K562 (cell line): ENCODE results near the gene KRT81. TPM values are rescaled to one million over a fixed set of nuclear protein-coding genes. Genes with fewer than 3 reads are reported as not detected.
A peak's percentile ranks its signal among the peaks of the same experiment; 100 is the strongest.
"Not testable (repeated sequence)": the region's sequence is repeated elsewhere in the genome, so short reads cannot be mapped to it uniquely, and the experiment has no call there.

Experiments used
- ATAC-seq: fragments of 200-7000 bp; cut with Tn5 transposase; 3 replicates; pipeline ENCODE4 v1.9.1; 2020; ENCODE audit warnings: moderate library complexity
- BruUV-seq: library from RNA; stranded (reverse); fragments of 400-500 nt; replicated peaks from 2 replicates; lab custom pipeline; 2021; lab: Mats Ljungman, UMichigan
- CTCF ChIA-PET: fragments of 300-600 bp; formaldehyde crosslinking; extraction: SDS; loops from one replicate; lab custom pipeline; 2021; ENCODE audit warnings: low intra/inter-chr PET ratio; lab: Yijun Ruan, JAX
- POLR2A ChIA-PET: fragments of 300-600, 350-650 bp; sonication (Branson Sonifier 250); formaldehyde crosslinking; extraction: SDS; loops from one replicate; lab custom pipeline; 2021; ENCODE audit warnings: antibody characterized with exemption, inconsistent platforms; lab: Yijun Ruan, JAX
- DNase-seq, 4 experiments: peaks; one replicate each; pipeline versions ENCODE4 v3.0.0 to v3.0.0-alpha.2; 2011 to 2018; ENCODE audit warnings: low spot score in 3 of 4, mixed read lengths in 3 of 4; ENCODE audit errors: extremely low read depth in 1 of 4
- FAIRE-seq: peaks from 2 replicates; lab custom pipeline; 2011; peaks lifted over from hg19 to GRCh38; lab: Jason Lieb, UNC
- H2AFZ ChIP-seq: 2 replicates; pipeline ENCODE4 v1.6.0; 2011; ENCODE audit warnings: low read depth, low read length, control low read depth, inconsistent platforms
- H3K27ac ChIP-seq: fragments of 200-600 bp; 3 replicates; pipeline ENCODE4 v1.8.0; 2011; ENCODE audit warnings: low read depth, mild to moderate bottlenecking, control low read depth, inconsistent platforms, low read length, moderate library complexity, mixed read lengths; ENCODE audit errors: extremely low read depth
- H3K27me3 ChIP-seq, 2 experiments: fragments of 300-600 bp in 1 of 2; 2 replicates in 1 of 2; 3 replicates in 1 of 2; pipeline versions ENCODE4 v1.6.0 to v1.8.0; 2011; ENCODE audit warnings: inconsistent platforms in 2 of 2, low read length in 2 of 2, mild to moderate bottlenecking in 1 of 2, mixed read lengths in 1 of 2, moderate library complexity in 1 of 2; ENCODE audit not compliant: control insufficient read depth in 2 of 2, insufficient read depth in 2 of 2
- H3K36me3 ChIP-seq: fragments of 300-600 bp; 3 replicates; pipeline ENCODE4 v1.8.0; 2011; ENCODE audit warnings: mild to moderate bottlenecking, low read length, inconsistent platforms; ENCODE audit not compliant: control insufficient read depth, insufficient read depth
- H3K4me1 ChIP-seq, 2 experiments: fragments of 200-600 bp in 1 of 2; replicated peaks in 1 of 2; 2 replicates in 1 of 2; 3 replicates in 1 of 2; pipeline versions ENCODE4 v1.5.1 to v1.8.0; 2011; ENCODE audit warnings: inconsistent platforms in 2 of 2, low read length in 2 of 2, mild to moderate bottlenecking in 1 of 2, mixed read lengths in 1 of 2, moderate library complexity in 1 of 2; ENCODE audit not compliant: control insufficient read depth in 2 of 2, insufficient read depth in 2 of 2
- H3K4me2 ChIP-seq: 2 replicates; pipeline ENCODE4 v1.6.1; 2011; ENCODE audit warnings: low read length, control low read depth, inconsistent platforms, mixed read lengths; ENCODE audit not compliant: insufficient read depth
- H3K4me3 ChIP-seq: fragments of 200-600 bp; sonication (generic), shearing (Covaris generic); 2 replicates; pipeline ENCODE4 v1.5.1; 2016; ENCODE audit warnings: control low read depth, inconsistent platforms
- H3K79me2 ChIP-seq: fragments of 200-600 bp; 3 replicates; pipeline ENCODE4 v1.8.0; 2011; ENCODE audit warnings: low read length, inconsistent platforms; ENCODE audit not compliant: control insufficient read depth, insufficient read depth
- H3K9ac ChIP-seq, 2 experiments: 2 replicates each; pipeline versions ENCODE4 v1.6.0 to v1.6.1; 2011; ENCODE audit warnings: low read depth in 2 of 2, low read length in 2 of 2, control low read depth in 1 of 2, inconsistent platforms in 1 of 2, mild to moderate bottlenecking in 1 of 2, mixed read lengths in 1 of 2; ENCODE audit not compliant: insufficient read depth in 1 of 2
- H3K9me1 ChIP-seq: one replicate; pipeline ENCODE4 v1.6.0; 2011; ENCODE audit warnings: inconsistent platforms, mild to moderate bottlenecking, low read length, moderate library complexity; ENCODE audit not compliant: control insufficient read depth, insufficient read depth
- H3K9me3 ChIP-seq: replicated peaks from 2 replicates; pipeline ENCODE4 v1.5.1; 2011; ENCODE audit warnings: low read depth, low read length, inconsistent platforms; ENCODE audit not compliant: control insufficient read depth, insufficient read depth
- H4K20me1 ChIP-seq: replicated peaks from 2 replicates; pipeline ENCODE4 v1.6.1; 2011; ENCODE audit warnings: low read length, inconsistent platforms, mixed read lengths; ENCODE audit not compliant: control insufficient read depth, insufficient read depth
- LARP7 ChIP-seq: fragments of 450-650 bp; IDR thresholded peaks from 2 replicates; pipeline ENCODE4 v1.6.1; 2016
- TBP ChIP-seq: optimal IDR thresholded peaks from 2 replicates; pipeline ENCODE3; 2011; ENCODE audit warnings: low read depth, low read length, improper control_type of control experiment
- TEAD1 ChIP-seq, 2 experiments: fragments of 450-650 bp in 1 of 2; sonication (generic) in 1 of 2; formaldehyde crosslinking; IDR thresholded peaks; 2 replicates each; pipeline versions ENCODE4 v1.4.0 to v1.8.0; 2020 to 2022; ENCODE audit warnings: mild to moderate bottlenecking in 2 of 2, missing genetic modification reagents in 1 of 2
- ZFP36 ChIP-seq: fragments of 150-350 bp; IDR thresholded peaks from 2 replicates; pipeline ENCODE4 v1.6.1; 2018; ENCODE audit warnings: low read length, low read depth; ENCODE audit not compliant: partially characterized antibody
- WGBS: fragments of 100-300 bp; shearing (Covaris generic); methylation state at CpG from one replicate; pipeline ENCODE4 v1.1.6; 2016; ENCODE audit warnings: low coverage, mixed read lengths; ENCODE audit not compliant: insufficient coverage; ENCODE audit errors: missing lambda C conversion rate; 5-methylcytosine and 5-hydroxymethylcytosine counted together
- in situ Hi-C: fragments of 300-500 bp; cut with MboI; formaldehyde crosslinking; loops from 4 replicates; pipeline ENCODE4 v1.15.0; 2018; ENCODE audit warnings: inconsistent platforms, mixed read lengths
- intact Hi-C: fragments of 100-400 bp; cut with micrococcal nuclease; formaldehyde crosslinking; loops from 2 replicates; pipeline ENCODE4 v1.14.2; 2022
- polyA plus RNA-seq, 8 experiments: library from polyadenylated mRNA; depleted of rRNA in 4 of 8; stranded (reverse) in 5 of 8; unstranded in 3 of 8; fragments of >200 nt; fragmentation: Nextera tagmentation in 2 of 8; fragmentation: Illumina TruSeq in 1 of 8; extraction: Ambion mirVana in 2 of 8; extraction: Trizol in 1 of 8; gene quantifications; 2 replicates each; pipeline versions ENCODE4 v1.2.1 to v1.2.3, GENCODE V29; 2011 to 2014; ENCODE audit warnings: inconsistent platforms in 1 of 8, missing spikeins in 1 of 8
- total RNA-seq, 7 experiments: library from RNA; depleted of rRNA in 6 of 7; stranded (reverse); fragments of >200 nt in 6 of 7; fragmentation: Illumina TruSeq in 2 of 7; extraction: Trizol in 2 of 7; gene quantifications; 2 replicates each; pipeline versions ENCODE4 v1.2.1 to v1.2.3, GENCODE V29; 2011 to 2021; ENCODE audit warnings: low replicate concordance in 1 of 7
- TF ChIP-seq, protein P1 (sequence below), 3 experiments: IDR thresholded peaks in 2 of 3; conservative IDR thresholded peaks in 1 of 3; 2 replicates each; pipeline ENCODE4 v1.5.1; 2011 to 2012; ENCODE audit warnings: low read length in 3 of 3, mild to moderate bottlenecking in 3 of 3, control low read depth in 2 of 3, improper control_type of control experiment in 1 of 3, inconsistent platforms in 1 of 3, low read depth in 1 of 3, mixed read lengths in 1 of 3, moderate library complexity in 1 of 3; ENCODE audit not compliant: insufficient read depth in 2 of 3

Gene KRT81
- total and polyA plus RNA-seq, 9 of the 15 experiments (the other 6 are each of a cell fraction or from before 2014, with no cell fraction given), result 0.27 TPM; not detected in 8

DNA sequence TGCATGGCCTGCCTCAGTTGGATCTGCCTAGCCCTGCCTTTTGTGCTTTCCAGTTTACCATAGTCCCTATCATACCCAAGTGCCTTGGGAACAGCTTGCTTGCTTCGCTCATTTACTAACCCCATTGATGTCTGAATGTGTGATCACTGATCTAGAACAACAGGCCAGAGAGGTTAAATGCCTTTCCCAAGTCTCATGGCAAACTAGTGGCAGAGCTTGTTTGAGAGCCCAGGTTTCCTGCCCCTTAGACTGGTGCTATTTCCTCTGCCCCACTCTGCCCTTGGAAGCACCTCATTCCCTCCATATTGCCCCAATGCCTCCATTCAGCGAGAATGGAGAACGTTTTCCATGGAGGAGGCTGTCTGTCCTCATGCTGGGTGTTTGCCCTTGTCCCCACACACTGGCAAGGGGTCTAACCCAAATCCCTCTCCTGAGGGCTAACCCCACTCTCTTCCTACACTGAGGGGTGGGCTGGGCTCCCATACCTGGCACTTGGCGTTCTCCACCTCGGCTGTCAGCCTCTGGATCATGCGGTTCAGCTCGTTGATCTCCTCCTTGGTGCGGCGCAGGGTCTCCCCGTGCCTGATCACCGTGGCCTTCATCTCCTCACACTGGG lies 38.5 kb downstream of the KRT81 start:
- no peaks in the 10 kb centered on the region for H3K36me3 ChIP-seq
- H3K9me1 ChIP-seq, result no peaks in the 10 kb centered on the region
- WGBS, result 5% methylated on average over 11 of the region's 11 CpGs
- FAIRE-seq (no peak), ATAC-seq (no peak), DNase-seq (no peak)
- ChIA-PET POLR2A (no interaction called here), CTCF (no interaction called here)
- in situ Hi-C loops (no loop called here), intact Hi-C loops (no loop called here)
- BruUV-seq, result no TSS peak
- H4K20me1 ChIP-seq, result 0 out of 2 replicates have a peak, but pooled peaks cover 11% of the 10 kb centered on the region
- TF ChIP-seq TBP (no peak), TEAD1 (CRISPR knock-in tag; IDR thresholded peaks at IDR 0.05) (no peak), LARP7 (no peak)
- no peak overlapping the region for H2AFZ ChIP-seq
- H3K27ac ChIP-seq, result no peak overlapping the region
- no peaks in the 10 kb centered on the region for H3K4me1 ChIP-seq
- H3K27me3 ChIP-seq, result peaks cover 29 to 70% of the 10 kb centered on the region in 2 experiments
- no peak overlapping the region for H3K9ac ChIP-seq
- no peaks in the 10 kb centered on the region for H3K79me2 ChIP-seq
- H3K4me2 ChIP-seq, result no peak overlapping the region
- no peak overlapping the region for H3K4me3 ChIP-seq
- H3K9me3 ChIP-seq, result no peaks in the 10 kb centered on the region

DNA sequence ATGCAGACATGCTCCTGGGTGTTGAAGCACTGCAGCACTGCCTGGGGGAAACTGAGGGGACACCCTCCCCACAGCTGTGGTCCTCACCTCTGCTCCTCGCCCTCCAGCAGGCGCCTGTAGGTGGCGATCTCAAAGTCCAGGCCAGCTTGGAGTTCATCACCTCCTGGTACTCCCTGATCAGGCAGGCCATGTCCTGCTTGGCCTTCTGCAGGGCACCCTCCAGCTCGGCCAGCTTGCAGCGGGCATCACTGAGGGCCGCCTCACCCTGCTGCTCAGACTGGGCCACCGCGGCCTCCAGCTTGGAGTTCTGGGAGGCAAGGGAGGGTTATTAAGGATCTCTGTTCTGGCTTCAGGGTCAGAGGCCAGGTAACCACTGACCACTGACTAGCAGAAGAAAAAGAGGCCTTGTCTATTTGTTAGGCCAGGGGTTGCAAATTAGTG lies 39.1 kb downstream of the KRT81 start:
- in situ Hi-C loops, result not testable (repeated sequence)
- POLR2A ChIA-PET, result interaction anchor here (0.7 to 1.1 kb wide), 3 partner anchors 11 to 213 kb away, joined by 3 to 4 read pairs (median 3); no protein-coding TSS in a partner anchor
- peak in 2 of 4 experiments; percentile 21 to 25 for DNase-seq

More for the DNA sequence above, 39.1 kb downstream of the KRT81 start:
- H3K27ac ChIP-seq, H3K9me3 ChIP-seq, H3K79me2 ChIP-seq, H3K9ac ChIP-seq, H3K4me1 ChIP-seq, H3K4me3 ChIP-seq, CTCF ChIA-PET, H2AFZ ChIP-seq, intact Hi-C loops, H3K9me1 ChIP-seq, H3K4me2 ChIP-seq, FAIRE-seq, BruUV-seq, H3K36me3 ChIP-seq: not testable (repeated sequence)
- 0 out of 2 replicates have a peak, but pooled peaks cover 11% of the 10 kb centered on the region for H4K20me1 ChIP-seq
- H3K27me3 ChIP-seq, result peaks cover 31 to 70% of the 10 kb centered on the region in 2 experiments
- ATAC-seq, result peak; percentile 66
- TF ChIP-seq, protein P1, sequence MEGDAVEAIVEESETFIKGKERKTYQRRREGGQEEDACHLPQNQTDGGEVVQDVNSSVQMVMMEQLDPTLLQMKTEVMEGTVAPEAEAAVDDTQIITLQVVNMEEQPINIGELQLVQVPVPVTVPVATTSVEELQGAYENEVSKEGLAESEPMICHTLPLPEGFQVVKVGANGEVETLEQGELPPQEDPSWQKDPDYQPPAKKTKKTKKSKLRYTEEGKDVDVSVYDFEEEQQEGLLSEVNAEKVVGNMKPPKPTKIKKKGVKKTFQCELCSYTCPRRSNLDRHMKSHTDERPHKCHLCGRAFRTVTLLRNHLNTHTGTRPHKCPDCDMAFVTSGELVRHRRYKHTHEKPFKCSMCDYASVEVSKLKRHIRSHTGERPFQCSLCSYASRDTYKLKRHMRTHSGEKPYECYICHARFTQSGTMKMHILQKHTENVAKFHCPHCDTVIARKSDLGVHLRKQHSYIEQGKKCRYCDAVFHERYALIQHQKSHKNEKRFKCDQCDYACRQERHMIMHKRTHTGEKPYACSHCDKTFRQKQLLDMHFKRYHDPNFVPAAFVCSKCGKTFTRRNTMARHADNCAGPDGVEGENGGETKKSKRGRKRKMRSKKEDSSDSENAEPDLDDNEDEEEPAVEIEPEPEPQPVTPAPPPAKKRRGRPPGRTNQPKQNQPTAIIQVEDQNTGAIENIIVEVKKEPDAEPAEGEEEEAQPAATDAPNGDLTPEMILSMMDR (IDR thresholded peaks at IDR 0.05 in 2 of 3, conservative IDR thresholded peaks at IDR 0.05 in 1 of 3; ENCODE audit: insufficient read depth in 2 of 3, low read depth in 1 of 3, low read length in 3 of 3), result peak; percentile 28 to 50 (median 30); a peak in 4 of 6 replicates
- TF ChIP-seq ZFP36, result peak; percentile 15
- WGBS, result 0% methylated on average over 8 of the region's 8 CpGs
